ENCODE data around the gene E2F3. TPM values are rescaled to one million over a fixed set of nuclear protein-coding genes. Genes with fewer than 3 reads are reported as not detected.
"Not testable (repeated sequence)": the region's sequence is repeated elsewhere in the genome, so short reads cannot be mapped to it uniquely, and the experiment has no call there.

The E2F3 gene
- total and polyA plus RNA-seq, 2 experiments from 2014 or later: 11.1 to 12.6 TPM

DNA sequence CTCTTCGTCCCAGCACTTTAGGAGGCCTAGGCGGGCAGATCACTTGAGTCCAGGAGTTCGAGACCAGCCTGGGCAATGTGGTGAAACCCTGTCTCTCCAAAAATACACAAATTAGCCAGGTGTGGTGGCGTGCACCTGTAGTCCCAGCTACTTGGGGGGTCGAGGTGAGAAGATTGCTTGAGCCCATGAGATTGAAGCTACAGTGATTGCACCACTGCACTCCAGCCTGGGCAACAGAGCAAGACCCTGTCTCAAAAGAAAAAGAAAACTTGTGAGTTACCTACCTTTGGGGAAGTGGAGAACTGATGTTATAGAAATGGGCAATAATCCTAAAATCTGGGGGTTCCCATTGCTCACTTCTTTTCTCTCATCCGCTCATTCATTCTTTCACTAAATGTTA is 58.0 kb downstream of the E2F3 start:
- H3K27me3 ChIP-seq: no peaks in the 10 kb centered on the region
- H3K4me1 ChIP-seq (ENCODE audit: low read depth): peaks cover 27% of the 10 kb centered on the region
- H3K4me3 ChIP-seq: no peak overlapping the region
- no peak for DNase-seq (ENCODE audit: low read depth in 1 of 2, low spot score in 1 of 2)
- TF ChIP-seq, protein P1, sequence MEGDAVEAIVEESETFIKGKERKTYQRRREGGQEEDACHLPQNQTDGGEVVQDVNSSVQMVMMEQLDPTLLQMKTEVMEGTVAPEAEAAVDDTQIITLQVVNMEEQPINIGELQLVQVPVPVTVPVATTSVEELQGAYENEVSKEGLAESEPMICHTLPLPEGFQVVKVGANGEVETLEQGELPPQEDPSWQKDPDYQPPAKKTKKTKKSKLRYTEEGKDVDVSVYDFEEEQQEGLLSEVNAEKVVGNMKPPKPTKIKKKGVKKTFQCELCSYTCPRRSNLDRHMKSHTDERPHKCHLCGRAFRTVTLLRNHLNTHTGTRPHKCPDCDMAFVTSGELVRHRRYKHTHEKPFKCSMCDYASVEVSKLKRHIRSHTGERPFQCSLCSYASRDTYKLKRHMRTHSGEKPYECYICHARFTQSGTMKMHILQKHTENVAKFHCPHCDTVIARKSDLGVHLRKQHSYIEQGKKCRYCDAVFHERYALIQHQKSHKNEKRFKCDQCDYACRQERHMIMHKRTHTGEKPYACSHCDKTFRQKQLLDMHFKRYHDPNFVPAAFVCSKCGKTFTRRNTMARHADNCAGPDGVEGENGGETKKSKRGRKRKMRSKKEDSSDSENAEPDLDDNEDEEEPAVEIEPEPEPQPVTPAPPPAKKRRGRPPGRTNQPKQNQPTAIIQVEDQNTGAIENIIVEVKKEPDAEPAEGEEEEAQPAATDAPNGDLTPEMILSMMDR (IDR thresholded peaks at IDR 0.05; ENCODE audit: low read depth, low read length): no peak
- H3K27ac ChIP-seq: peak overlapping the region; percentile 87
- no peaks in the 10 kb centered on the region for H3K9me3 ChIP-seq (ENCODE audit: low read depth)
- no peaks in the 10 kb centered on the region for H3K36me3 ChIP-seq

DNA sequence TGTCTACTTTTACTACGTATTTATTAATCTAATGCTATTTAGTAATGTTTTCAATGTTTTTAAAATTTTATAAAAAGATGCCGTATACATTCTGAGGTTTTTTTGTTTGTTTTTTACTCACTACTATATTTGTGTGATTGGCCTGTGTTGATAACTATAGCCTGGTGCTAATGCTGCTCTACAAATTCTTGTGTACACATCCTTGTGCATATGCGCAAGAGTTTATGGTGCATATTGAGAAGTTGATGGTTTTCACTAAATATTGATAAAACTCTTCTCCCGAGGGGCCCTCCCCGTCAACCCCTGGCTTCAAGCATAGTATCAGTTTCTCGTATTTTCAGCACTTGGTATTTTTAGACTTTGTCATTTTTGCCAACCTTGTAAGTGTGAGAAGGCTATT is 59.9 kb downstream of the E2F3 start:
- no peak overlapping the region for H3K4me3 ChIP-seq
- peaks cover 16% of the 10 kb centered on the region for H3K4me1 ChIP-seq (ENCODE audit: low read depth)
- no peaks in the 10 kb centered on the region for H3K9me3 ChIP-seq (ENCODE audit: low read depth)
- H3K27ac ChIP-seq: no peak overlapping the region
- no peaks in the 10 kb centered on the region for H3K27me3 ChIP-seq
- TF ChIP-seq, protein P1 (IDR thresholded peaks at IDR 0.05; ENCODE audit: low read depth, low read length): no peak
- H3K36me3 ChIP-seq: no peaks in the 10 kb centered on the region
- no peak for DNase-seq (ENCODE audit: low read depth in 1 of 2, low spot score in 1 of 2)

DNA sequence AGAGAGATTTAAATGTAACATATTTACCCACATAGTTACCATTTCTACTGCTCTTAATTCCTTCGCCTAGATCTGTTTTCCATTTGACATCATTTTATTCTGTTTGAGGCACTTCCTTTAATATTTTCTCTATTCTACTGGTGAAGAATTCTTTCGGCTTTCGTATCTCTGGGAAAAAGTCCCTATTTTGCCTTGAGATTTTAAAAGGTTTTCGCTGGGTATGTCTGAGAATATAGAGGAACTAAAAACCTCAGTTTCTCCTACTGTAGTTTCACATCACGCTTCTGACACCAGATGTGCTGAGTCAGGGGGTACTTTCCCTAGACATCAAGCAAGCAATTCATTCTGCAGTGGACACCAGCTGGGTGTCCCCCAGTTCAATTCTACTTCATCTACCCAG is 61.7 kb downstream of the E2F3 start:
- Histone ChIP-seq H3K27ac (peak overlapping the region; percentile 35), H3K9me3 (ENCODE audit: low read depth) (no peaks in the 10 kb centered on the region), H3K27me3 (no peaks in the 10 kb centered on the region), H3K4me1 (ENCODE audit: low read depth) (peaks cover 5% of the 10 kb centered on the region), H3K36me3 (no peaks in the 10 kb centered on the region), H3K4me3 (no peak overlapping the region)
- no peak for DNase-seq (ENCODE audit: low read depth in 1 of 2, low spot score in 1 of 2)
- TF ChIP-seq, protein P1 (IDR thresholded peaks at IDR 0.05; ENCODE audit: low read depth, low read length): no peak

DNA sequence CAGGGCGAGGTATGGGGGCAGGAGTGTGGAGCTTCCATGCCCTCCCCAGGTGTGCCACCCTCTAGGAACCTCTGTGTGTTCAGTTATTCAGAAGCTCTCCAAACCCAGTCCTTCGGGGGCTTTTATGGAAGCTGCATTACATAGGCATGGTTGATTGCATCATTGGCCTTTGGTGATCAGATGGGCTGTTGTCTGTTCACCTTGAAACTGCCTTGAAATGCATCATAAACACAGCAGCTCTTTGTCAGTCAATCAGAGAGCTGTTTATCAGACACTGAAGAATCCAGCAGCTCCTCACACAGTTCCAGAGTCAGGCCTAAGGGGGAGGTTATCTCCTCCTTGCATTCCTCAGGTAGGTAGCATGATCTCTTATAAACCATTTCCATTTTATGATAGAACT is 62.4 kb downstream of the E2F3 start:
- TF ChIP-seq, protein P1 (IDR thresholded peaks at IDR 0.05; ENCODE audit: low read depth, low read length): no peak
- DNase-seq (ENCODE audit: low read depth in 1 of 2, low spot score in 1 of 2): no peak
- H3K4me3 ChIP-seq: no peak overlapping the region
- no peaks in the 10 kb centered on the region for H3K27me3 ChIP-seq
- no peaks in the 10 kb centered on the region for H3K36me3 ChIP-seq
- peak overlapping the region; percentile 35 for H3K27ac ChIP-seq
- H3K9me3 ChIP-seq (ENCODE audit: low read depth): no peaks in the 10 kb centered on the region
- H3K4me1 ChIP-seq (ENCODE audit: low read depth): peaks cover 6% of the 10 kb centered on the region

DNA sequence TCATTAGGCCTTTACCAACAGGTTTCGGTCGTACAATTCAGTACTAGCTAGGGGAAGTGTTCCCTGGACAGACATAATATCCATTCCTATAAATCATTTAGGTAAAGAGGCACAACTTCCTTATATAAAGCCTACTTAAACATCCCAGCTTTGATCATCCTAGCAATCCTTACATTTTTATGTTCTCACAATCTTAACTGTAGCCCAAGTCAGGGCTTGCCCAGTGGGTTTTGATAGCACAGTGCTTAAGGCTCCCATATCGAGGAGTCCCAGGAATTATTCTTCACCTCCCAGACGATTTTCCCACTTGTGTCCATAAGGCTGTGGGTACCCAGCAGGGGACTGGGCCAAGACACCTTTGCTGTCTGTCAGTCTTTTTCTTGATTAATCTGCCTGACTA is 63.2 kb downstream of the E2F3 start:
- Histone ChIP-seq H3K27me3 (no peaks in the 10 kb centered on the region), H3K36me3 (no peaks in the 10 kb centered on the region), H3K4me3 (no peak overlapping the region), H3K9me3 (ENCODE audit: low read depth) (no peaks in the 10 kb centered on the region), H3K27ac (peak overlapping the region; percentile 35), H3K4me1 (ENCODE audit: low read depth) (peaks cover 13% of the 10 kb centered on the region)
- TF ChIP-seq, protein P1 (IDR thresholded peaks at IDR 0.05; ENCODE audit: low read depth, low read length): no peak
- DNase-seq (ENCODE audit: low read depth in 1 of 2, low spot score in 1 of 2): no peak

DNA sequence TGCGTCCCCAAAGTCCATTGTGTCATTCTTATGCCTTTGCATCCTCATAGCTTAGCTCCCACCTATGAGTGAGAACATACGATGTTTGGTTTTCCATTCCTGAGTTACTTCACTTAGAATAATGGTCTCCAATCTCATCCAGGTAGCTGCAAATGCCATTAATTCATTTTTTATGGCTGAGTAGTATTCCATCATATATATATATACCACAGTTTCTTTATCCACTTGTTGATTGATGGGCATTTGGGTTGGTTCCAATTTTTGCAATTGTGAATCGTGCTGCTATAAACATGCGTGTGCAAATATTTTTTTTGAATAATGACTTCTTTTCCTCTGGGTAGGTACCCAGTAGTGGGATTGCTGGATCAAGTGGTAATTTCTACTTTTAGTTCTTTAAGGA is 63.9 kb downstream of the E2F3 start:
- H3K36me3 ChIP-seq; H3K9me3 ChIP-seq (ENCODE audit: low read depth); DNase-seq (ENCODE audit: low read depth in 1 of 2, low spot score in 1 of 2); H3K27me3 ChIP-seq; H3K27ac ChIP-seq; H3K4me3 ChIP-seq: not testable (repeated sequence)
- peaks cover 17% of the 10 kb centered on the region for H3K4me1 ChIP-seq (ENCODE audit: low read depth)
